SU-DHL-6 (cell line): ENCODE results near the gene CEP19.
A peak's percentile ranks its signal among the peaks of the same experiment; 100 is the strongest.

Experiments
- H2AFZ ChIP-seq: fragments of 200-600 bp; sonication (generic); 2 replicates; pipeline ENCODE4 v1.6.1; 2014; ENCODE audit warnings: low read depth, mild to moderate bottlenecking, moderate library complexity, mixed read lengths, antibody characterized with exemption, low read length; ENCODE audit not compliant: severe bottlenecking
- H3F3A ChIP-seq: fragments of 200-600 bp; shearing (Covaris generic); 2 replicates; pipeline ENCODE4 v1.6.0; 2016; ENCODE audit warnings: antibody characterized with exemption, mild to moderate bottlenecking; ENCODE audit not compliant: insufficient read depth
- H3K27ac ChIP-seq: fragments of 200-600 bp; sonication (generic); 2 replicates; pipeline ENCODE4 v1.5.1; 2016; ENCODE audit warnings: low read depth, mild to moderate bottlenecking, low read length, moderate library complexity, mixed read lengths
- H3K27me3 ChIP-seq: fragments of 200-600 bp; sonication (generic), shearing (Covaris generic); 2 replicates; pipeline ENCODE4 v1.6.0; 2014; ENCODE audit warnings: mild to moderate bottlenecking, low read length
- H3K36me3 ChIP-seq: fragments of 200-600 bp; sonication (generic); 2 replicates; pipeline ENCODE4 v1.6.1; 2014; ENCODE audit warnings: mild to moderate bottlenecking, low read length, mixed read lengths
- H3K4me2 ChIP-seq: fragments of 300-600, 200-600 bp; shearing (Covaris generic), sonication (generic); 2 replicates; pipeline ENCODE4 v1.6.0; 2014; ENCODE audit warnings: low read length, low read depth, mild to moderate bottlenecking; ENCODE audit not compliant: poor library complexity, severe bottlenecking
- H3K4me3 ChIP-seq: fragments of 200-600 bp; sonication (generic); 2 replicates; pipeline ENCODE4 v1.5.1; 2014; ENCODE audit warnings: antibody characterized with exemption, low read length, mild to moderate bottlenecking, mixed read lengths; ENCODE audit not compliant: insufficient read depth, poor library complexity, severe bottlenecking
- H3K79me2 ChIP-seq: fragments of 200-600 bp; sonication (generic); 2 replicates; pipeline ENCODE4 v1.6.1; 2014; ENCODE audit warnings: mild to moderate bottlenecking, low read length, moderate library complexity; ENCODE audit not compliant: insufficient read depth
- H3K9ac ChIP-seq: fragments of 200-600 bp; sonication (generic); 2 replicates; pipeline ENCODE4 v1.7.0; 2014; ENCODE audit warnings: mild to moderate bottlenecking, low read length
- H3K9me2 ChIP-seq: fragments of 200-600 bp; sonication (generic); replicated peaks from 2 replicates; pipeline ENCODE4 v1.6.1; 2014; ENCODE audit warnings: low read length; ENCODE audit not compliant: insufficient read depth
- H3K9me3 ChIP-seq: fragments of 200-600 bp; sonication (generic); 2 replicates; pipeline ENCODE4 v1.6.1; 2014; ENCODE audit warnings: low read length, mixed read lengths; ENCODE audit not compliant: insufficient read depth
- H4K20me1 ChIP-seq: fragments of 200-600 bp; sonication (generic); 2 replicates; pipeline ENCODE4 v1.6.1; 2014; ENCODE audit warnings: low read depth, mild to moderate bottlenecking, antibody characterized with exemption, low read length, moderate library complexity, mixed read lengths
- EZH2phosphoT487 ChIP-seq: fragments of 200-600 bp; sonication (generic), shearing (Covaris generic); conservative IDR thresholded peaks from 2 replicates; pipeline ENCODE4 v1.6.1; 2018; ENCODE audit warnings: mild to moderate bottlenecking, antibody characterized with exemption, low read length, moderate library complexity, mixed read lengths
- TF ChIP-seq, protein P1 (sequence below): fragments of 200-600 bp; sonication (generic); IDR thresholded peaks from one replicate; pipeline ENCODE4 v1.5.1; 2017; ENCODE audit warnings: antibody characterized with exemption, mild to moderate bottlenecking, low read length, moderate library complexity; ENCODE audit not compliant: insufficient read depth, poor library complexity, severe bottlenecking

Gene CEP19

DNA sequence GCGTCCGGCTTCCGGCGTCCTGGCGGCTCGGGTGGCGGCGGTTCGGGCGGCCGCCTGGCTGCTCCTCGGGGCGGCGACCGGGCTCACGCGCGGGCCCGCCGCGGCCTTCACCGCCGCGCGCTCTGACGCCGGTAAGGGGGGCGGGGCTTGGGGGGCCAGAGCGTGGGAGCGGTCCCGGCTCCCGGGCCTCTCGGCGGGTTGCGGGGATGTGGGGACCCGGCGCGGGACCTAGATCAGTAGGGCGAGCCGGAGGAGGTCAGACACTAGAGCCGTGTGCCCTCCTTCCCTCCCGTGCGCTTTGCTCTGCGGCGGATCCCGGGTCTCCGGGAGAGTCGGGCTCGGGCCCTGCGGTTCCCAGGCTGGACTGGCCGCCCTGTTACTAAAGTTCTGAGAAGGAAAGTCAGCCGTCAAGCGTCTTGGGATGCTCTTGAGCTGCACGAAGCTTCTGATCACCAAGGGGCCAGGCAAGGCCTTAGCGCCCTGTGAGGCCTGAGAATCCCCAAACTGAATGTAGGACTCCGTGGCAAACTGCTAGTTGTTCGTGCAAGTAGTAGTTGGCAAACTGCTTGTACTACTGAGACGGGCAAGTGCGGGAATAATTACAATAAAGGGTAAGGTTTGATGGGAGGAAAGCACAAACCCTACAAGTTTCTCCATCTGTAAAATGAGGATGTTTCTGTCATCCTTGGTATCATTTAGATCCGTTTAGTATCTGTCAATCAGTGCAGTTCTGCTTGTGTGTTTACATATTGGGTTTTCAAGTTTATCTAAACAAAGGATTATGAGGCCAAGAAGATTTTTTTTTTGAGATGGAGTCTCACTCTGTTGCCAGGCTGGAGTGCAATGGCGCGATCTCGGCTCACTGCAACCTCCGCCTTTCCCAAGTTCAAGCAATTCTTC, 714 bp upstream of the CEP19 start:
- Histone ChIP-seq H3K4me2 (peak overlapping the region; percentile 59), H2AFZ (peak overlapping the region; percentile 88), H3K27ac (peak overlapping the region; percentile 33), H3K9me2 (no peaks in the 10 kb centered on the region), H4K20me1 (no peaks in the 10 kb centered on the region), H3F3A (peaks cover 4% of the 10 kb centered on the region; the same call in 1 of the 2 replicates), H3K4me3 (peak overlapping the region; percentile 63), H3K79me2 (no peaks in the 10 kb centered on the region; the same call in 1 of the 2 replicates), H3K9me3 (no peaks in the 10 kb centered on the region), H3K27me3 (no peaks in the 10 kb centered on the region), H3K9ac (peak overlapping the region; percentile 94), H3K36me3 (no peaks in the 10 kb centered on the region)
- no peak for TF ChIP-seq EZH2phosphoT487
- TF ChIP-seq, protein P1, sequence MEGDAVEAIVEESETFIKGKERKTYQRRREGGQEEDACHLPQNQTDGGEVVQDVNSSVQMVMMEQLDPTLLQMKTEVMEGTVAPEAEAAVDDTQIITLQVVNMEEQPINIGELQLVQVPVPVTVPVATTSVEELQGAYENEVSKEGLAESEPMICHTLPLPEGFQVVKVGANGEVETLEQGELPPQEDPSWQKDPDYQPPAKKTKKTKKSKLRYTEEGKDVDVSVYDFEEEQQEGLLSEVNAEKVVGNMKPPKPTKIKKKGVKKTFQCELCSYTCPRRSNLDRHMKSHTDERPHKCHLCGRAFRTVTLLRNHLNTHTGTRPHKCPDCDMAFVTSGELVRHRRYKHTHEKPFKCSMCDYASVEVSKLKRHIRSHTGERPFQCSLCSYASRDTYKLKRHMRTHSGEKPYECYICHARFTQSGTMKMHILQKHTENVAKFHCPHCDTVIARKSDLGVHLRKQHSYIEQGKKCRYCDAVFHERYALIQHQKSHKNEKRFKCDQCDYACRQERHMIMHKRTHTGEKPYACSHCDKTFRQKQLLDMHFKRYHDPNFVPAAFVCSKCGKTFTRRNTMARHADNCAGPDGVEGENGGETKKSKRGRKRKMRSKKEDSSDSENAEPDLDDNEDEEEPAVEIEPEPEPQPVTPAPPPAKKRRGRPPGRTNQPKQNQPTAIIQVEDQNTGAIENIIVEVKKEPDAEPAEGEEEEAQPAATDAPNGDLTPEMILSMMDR: no peak

DNA sequence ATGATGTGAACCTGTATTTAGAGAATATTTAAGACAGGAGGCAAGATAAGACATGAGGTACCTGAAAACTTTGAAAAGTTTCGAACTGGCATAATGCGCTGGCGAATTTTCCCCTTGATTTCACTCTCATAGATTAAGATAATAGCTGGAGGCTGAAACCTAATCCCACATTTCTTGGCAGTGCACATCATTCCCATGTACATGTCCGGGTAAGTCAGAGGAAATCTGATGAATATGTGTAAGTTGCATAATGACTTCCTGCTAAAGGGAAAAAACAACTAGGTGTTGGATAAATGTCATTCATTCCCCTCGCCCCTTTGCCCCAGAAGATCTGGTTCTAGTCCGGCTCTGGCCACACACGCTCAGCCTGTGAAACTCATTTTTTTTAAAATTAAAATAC, 3.6 kb downstream of the CEP19 start:
- TF ChIP-seq EZH2phosphoT487: no peak
- TF ChIP-seq, protein P1: no peak
- no peak overlapping the region for H3K4me3 ChIP-seq
- H3K27ac ChIP-seq: no peak overlapping the region
- H3K36me3 ChIP-seq: no peaks in the 10 kb centered on the region
- no peaks in the 10 kb centered on the region for H3K27me3 ChIP-seq
- no peak overlapping the region for H2AFZ ChIP-seq
- H3K9ac ChIP-seq: no peak overlapping the region
- H3K4me2 ChIP-seq: no peak overlapping the region
- no peaks in the 10 kb centered on the region for H3K9me3 ChIP-seq
- no peaks in the 10 kb centered on the region; the same call in 1 of the 2 replicates for H3K79me2 ChIP-seq
- no peaks in the 10 kb centered on the region for H3F3A ChIP-seq
- no peaks in the 10 kb centered on the region for H4K20me1 ChIP-seq
- H3K9me2 ChIP-seq: no peaks in the 10 kb centered on the region

DNA sequence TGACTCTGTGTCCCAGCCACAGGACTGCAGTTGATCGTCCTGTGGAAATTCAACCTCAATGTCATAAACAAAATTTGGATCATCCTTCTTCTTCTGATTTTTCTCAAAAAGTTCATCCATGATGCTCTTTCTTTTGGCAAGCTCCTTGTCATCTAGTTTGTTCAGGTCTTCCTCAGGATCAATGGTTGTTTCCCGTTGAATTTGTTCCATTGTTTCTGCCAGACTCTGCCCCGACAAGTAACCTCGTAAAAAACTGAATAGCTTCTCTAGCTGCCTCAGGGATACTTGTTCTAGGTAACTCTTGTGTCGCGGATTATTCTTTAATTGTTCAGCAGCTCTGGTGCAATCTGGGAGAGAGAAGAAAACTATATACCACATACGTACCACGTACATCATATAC, 4.5 kb downstream of the CEP19 start:
- no peak overlapping the region for H3K27ac ChIP-seq

More for the DNA sequence above, 4.5 kb downstream of the CEP19 start:
- TF ChIP-seq, protein P1: no peak
- TF ChIP-seq EZH2phosphoT487: no peak
- H3K79me2 ChIP-seq: no peaks in the 10 kb centered on the region; the same call in 1 of the 2 replicates
- H2AFZ ChIP-seq: no peak overlapping the region
- no peak overlapping the region for H3K4me2 ChIP-seq
- H3K9ac ChIP-seq: no peak overlapping the region
- no peaks in the 10 kb centered on the region for H4K20me1 ChIP-seq
- H3F3A ChIP-seq: no peaks in the 10 kb centered on the region
- no peaks in the 10 kb centered on the region for H3K27me3 ChIP-seq
- H3K9me2 ChIP-seq: no peaks in the 10 kb centered on the region
- no peaks in the 10 kb centered on the region for H3K9me3 ChIP-seq
- no peaks in the 10 kb centered on the region for H3K36me3 ChIP-seq
- no peak overlapping the region for H3K4me3 ChIP-seq
